VCaP (cell line): ENCODE results near the gene CHD2.

ENCODE experiments used
- H3K27ac ChIP-seq: fragments of 450-650 bp; 2 replicates; pipeline ENCODE4 v1.5.1; 2017
- TF ChIP-seq, protein P1 (sequence below): fragments of 450-650 bp; conservative IDR thresholded peaks from 2 replicates; pipeline ENCODE4 v1.5.1; 2017; ENCODE audit warnings: mild to moderate bottlenecking, moderate library complexity

CHD2 gene

DNA sequence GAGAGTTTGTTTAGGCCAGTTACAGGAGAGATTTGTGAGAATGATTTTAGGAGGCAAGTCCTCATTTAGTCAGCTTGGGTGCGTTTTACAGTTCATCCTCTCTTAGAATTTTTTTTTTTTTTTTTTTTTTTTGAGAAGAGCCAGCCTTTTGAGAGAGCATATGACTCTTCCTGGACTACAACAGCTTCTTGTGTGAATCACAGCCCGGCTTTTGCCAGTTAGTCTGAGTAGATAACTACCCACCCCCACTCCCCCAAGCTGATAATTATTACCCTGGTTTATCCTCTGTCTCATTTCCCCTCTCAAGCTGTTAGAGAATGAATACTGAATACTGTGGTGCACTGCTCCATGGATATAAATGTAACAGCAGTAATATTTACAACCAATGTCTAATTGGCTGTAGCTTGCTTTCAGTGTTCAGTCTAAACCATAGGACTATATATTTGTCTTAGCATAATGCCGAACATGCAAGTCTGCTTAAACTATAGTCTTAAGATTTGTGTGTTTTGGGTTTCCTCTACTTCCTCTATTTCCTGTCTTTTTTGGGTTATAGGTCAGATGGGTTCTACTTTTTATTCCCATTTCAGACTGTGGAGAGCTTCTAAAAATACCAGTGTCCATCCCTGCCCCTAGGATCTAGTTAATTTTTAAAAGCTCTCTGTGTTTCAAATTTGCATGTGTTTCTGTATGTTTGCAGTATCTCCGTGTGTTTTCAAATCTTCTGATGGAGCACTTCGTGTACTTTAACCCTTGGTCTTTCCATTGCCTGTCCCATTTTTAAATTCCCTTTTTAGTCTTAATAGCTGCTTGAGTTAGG lies 8.0 kb downstream of the CHD2 start:
- peak overlapping the region; percentile 96 for H3K27ac ChIP-seq
- TF ChIP-seq, protein P1, sequence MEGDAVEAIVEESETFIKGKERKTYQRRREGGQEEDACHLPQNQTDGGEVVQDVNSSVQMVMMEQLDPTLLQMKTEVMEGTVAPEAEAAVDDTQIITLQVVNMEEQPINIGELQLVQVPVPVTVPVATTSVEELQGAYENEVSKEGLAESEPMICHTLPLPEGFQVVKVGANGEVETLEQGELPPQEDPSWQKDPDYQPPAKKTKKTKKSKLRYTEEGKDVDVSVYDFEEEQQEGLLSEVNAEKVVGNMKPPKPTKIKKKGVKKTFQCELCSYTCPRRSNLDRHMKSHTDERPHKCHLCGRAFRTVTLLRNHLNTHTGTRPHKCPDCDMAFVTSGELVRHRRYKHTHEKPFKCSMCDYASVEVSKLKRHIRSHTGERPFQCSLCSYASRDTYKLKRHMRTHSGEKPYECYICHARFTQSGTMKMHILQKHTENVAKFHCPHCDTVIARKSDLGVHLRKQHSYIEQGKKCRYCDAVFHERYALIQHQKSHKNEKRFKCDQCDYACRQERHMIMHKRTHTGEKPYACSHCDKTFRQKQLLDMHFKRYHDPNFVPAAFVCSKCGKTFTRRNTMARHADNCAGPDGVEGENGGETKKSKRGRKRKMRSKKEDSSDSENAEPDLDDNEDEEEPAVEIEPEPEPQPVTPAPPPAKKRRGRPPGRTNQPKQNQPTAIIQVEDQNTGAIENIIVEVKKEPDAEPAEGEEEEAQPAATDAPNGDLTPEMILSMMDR, result no peak

DNA sequence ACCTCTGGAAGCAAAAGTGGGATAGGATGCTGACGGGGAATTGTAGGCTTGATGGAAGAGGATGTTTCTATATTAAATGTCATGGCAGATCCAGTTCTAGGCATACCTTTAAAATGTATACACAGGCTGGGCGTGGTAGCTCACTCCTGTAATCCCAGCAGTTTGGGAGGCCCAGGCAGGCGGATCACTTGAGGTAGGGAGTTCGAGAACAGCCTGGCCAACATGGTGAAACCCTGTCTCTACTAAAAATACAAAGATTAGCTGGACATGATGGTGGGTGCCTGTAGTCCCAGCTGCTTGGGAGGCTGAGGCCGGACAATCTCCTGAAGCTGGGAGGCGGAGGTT lies 8.6 kb downstream of the CHD2 start:
- peak overlapping the region; percentile 96 for H3K27ac ChIP-seq
- TF ChIP-seq, protein P1, result no peak

DNA sequence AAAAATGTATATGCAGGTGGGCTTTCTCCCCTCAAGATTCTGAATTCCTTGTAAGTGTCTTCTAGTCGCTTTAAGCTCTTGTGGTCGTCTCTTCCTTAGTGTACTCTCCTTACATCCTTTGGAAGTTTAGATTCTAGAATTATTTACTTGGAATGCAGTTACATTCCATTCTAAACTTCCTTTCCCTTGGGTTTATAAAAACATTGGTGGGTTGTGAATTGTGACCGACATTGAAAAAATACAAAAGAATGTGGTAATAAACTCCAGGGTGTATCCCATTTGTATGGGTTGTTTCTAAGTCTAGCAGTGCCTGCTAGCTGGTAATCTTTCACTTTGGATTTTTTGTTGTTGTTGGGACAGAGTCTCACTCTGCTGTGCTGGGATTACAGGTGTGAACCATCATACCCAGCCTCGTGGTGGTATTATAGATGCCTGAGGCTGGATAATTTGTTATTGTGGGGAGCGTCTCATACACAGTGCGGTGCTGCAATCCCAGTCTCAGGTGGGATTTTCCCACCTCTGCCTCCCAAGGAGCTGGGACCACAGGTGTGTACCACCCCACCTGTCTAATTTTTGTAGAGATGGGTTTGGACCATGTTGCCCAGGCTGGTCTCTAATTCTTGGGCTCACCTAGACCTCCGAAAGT lies 9.1 kb downstream of the CHD2 start:
- TF ChIP-seq, protein P1, result no peak
- peak overlapping the region; percentile 96 for H3K27ac ChIP-seq

DNA sequence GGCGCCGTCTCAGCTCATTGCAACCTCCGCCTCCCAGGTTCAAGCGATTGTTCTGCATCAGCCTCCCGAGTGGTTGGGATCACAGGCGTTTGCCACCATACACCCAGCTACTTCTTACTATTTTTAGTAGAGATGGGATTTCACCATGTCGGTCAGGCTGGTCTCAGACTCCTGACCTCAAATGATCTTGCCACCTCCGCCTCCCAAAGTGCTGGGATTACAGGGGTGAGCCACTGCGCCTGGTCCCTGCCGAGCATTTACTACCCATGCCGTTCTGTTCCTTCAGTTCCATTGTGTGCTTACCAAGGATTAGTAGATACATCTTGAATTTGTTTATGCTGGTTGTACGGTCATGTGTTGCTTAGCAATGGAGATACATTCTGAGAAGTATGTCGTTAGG lies 10.3 kb downstream of the CHD2 start:
- no peak overlapping the region; the same call in 1 of the 2 replicates for H3K27ac ChIP-seq
- TF ChIP-seq, protein P1, result no peak

DNA sequence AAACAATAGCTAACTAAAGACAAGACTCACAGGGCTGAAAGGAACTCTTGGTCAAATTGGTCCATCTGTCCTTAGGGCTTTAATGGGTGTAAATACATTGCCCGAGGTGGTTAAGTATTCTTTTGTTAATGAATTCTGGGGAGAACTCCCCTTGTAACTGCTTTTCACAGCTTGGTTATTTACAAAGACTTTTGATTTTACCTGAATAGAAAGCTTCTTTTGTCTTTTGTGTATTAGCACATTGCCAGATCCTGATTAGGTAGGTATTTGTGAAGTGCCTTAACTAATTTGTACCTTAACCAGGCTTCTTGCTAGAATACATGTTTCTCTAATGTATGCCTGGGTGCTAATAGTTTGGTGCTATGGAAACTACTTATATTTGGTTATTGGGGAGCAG lies 14.0 kb downstream of the CHD2 start:
- peak overlapping the region; percentile 95 for H3K27ac ChIP-seq
- TF ChIP-seq, protein P1, result no peak

DNA sequence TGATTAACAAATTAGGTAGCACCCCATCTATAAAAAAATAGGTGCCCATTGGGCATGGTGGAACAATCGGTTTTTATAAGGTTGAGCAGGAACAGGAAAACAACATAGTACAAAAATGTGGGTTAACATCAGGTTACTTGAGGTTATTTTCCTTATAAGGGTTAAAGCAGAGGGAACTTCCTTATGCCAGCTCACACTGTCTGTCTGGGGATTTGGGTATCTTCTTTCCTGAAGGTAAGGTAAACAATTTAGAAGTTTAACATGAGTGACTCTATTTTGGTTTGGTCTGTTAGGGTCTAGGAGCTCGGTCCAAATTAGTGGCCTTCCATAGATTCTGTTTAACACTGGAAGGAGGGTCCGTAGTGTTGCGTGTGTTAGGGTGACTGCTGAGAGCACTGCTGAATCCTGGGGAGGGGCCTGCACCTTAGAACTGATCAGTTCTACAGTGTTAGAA lies 14.7 kb downstream of the CHD2 start:
- peak overlapping the region; percentile 95 for H3K27ac ChIP-seq
- TF ChIP-seq, protein P1, result no peak

DNA sequence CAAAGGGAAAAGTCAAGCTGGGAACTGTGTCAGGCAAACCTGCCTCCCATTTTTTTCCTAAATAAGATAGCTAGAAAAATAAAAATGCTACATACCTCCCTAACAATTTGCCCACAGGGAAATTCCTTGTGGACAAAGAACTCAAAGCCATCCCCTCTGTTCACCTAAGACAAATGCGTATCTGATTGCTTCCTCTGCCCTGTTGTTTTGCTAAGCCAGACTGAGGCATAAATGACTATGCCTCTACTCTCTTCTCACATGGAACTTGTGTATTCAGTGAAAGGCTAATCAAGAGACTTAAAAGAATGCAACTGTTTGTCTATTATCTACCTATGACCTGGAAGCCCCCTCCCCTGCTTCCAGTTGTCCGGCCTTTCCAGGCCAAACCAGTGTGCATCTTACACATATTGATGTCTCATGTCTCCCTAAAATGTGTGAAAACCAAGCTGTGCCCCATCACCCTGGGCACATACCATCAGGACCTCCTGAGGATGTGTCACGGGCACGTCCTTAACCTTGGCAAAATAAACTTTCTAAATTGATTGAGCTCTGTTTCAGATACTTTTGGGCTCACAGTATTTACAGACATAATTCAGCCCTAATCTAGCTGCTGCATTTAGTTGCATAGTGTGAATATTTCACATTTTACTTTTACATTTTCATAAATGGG lies 15.8 kb downstream of the CHD2 start:
- H3K27ac ChIP-seq, result peak overlapping the region; percentile 95

More for the DNA sequence above, 15.8 kb downstream of the CHD2 start:
- TF ChIP-seq, protein P1, result no peak
